Natural killer cell (primary cell): ENCODE measurements around the gene GADL1. TPM values are rescaled to one million over a fixed set of nuclear protein-coding genes. Genes with fewer than 3 reads are reported as not detected.

ENCODE experiments used
- ATAC-seq, 3 donors: fragments of 150-1000 bp in 2 of 3; fragments of 200-7000 bp in 1 of 3; cut with Tn5 transposase; 1 replicate in 1 of 3; 2 replicates in 2 of 3; pipeline ENCODE4 v1.10.0; 2021; ENCODE audit warnings: mild to moderate bottlenecking in 2 of 3, moderate library complexity in 2 of 3
- DNase-seq, 2 donors: peaks; one replicate each; pipeline versions ENCODE4 v3.0.0 to v3.0.0-alpha.2; 2013 to 2021; ENCODE audit warnings: mixed read lengths in 1 of 2
- H3K27ac ChIP-seq: one replicate; pipeline ENCODE4 v1.5.1; 2013; ENCODE audit warnings: mild to moderate bottlenecking, low read length
- H3K27me3 ChIP-seq: one replicate; pipeline ENCODE4 v1.6.1; 2013; ENCODE audit warnings: low read length; ENCODE audit not compliant: control insufficient read depth, insufficient read depth
- H3K36me3 ChIP-seq: one replicate; pipeline ENCODE4 v1.6.1; 2013; ENCODE audit warnings: low read length; ENCODE audit not compliant: control insufficient read depth, insufficient read depth
- H3K4me1 ChIP-seq: one replicate; pipeline ENCODE4 v1.6.1; 2013; ENCODE audit warnings: low read length; ENCODE audit not compliant: control insufficient read depth, insufficient read depth
- H3K4me3 ChIP-seq: one replicate; pipeline ENCODE4 v1.5.1; 2013; ENCODE audit warnings: low read length
- H3K9me3 ChIP-seq: one replicate; pipeline ENCODE4 v1.6.1; 2013; ENCODE audit warnings: low read length; ENCODE audit not compliant: control insufficient read depth, insufficient read depth
- H3K27ac Mint-ChIP-seq, 2 donors: one replicate each; pipeline ENCODE4 v1.8.0; 2022; ENCODE audit warnings: mild to moderate bottlenecking in 2 of 2, mixed read lengths in 2 of 2, moderate library complexity in 1 of 2
- H3K27me3 Mint-ChIP-seq, 2 donors: one replicate each; pipeline ENCODE4 v1.8.0; 2022; ENCODE audit warnings: low read depth in 2 of 2, mixed read lengths in 2 of 2
- H3K36me3 Mint-ChIP-seq: one replicate; pipeline ENCODE4 v1.8.0; 2022; ENCODE audit warnings: mixed read lengths
- H3K4me1 Mint-ChIP-seq, 2 donors: one replicate each; pipeline ENCODE4 v1.8.0; 2022; ENCODE audit warnings: mixed read lengths in 2 of 2
- H3K4me3 Mint-ChIP-seq: one replicate; pipeline ENCODE4 v1.8.0; 2022; ENCODE audit warnings: mild to moderate bottlenecking, moderate library complexity, mixed read lengths
- H3K9me3 Mint-ChIP-seq, 2 donors: one replicate each; pipeline ENCODE4 v1.8.0; 2022; ENCODE audit warnings: mixed read lengths in 2 of 2
- WGBS: methylation state at CpG from one replicate; pipeline ENCODE4 v1.1.7; 2013; ENCODE audit warnings: missing lambda C conversion rate; ENCODE audit not compliant: insufficient coverage; 5-methylcytosine and 5-hydroxymethylcytosine counted together
- intact Hi-C: fragments of 100-400 bp; cut with micrococcal nuclease; formaldehyde crosslinking; loops from one replicate; pipeline ENCODE4 v1.14.2; 2022
- total RNA-seq, 4 donors: library from RNA; stranded (reverse); fragments of 120-200 nt in 1 of 4; gene quantifications; one replicate each; pipeline versions ENCODE4 v1.2.3 to v1.2.4, GENCODE V29; 2013 to 2022
- TF ChIP-seq, protein P1 (sequence below): fragments of 200-600 bp; IDR thresholded peaks from one replicate; pipeline ENCODE4 v1.8.0; 2022; ENCODE audit warnings: antibody characterized with exemption

GADL1 gene
- total RNA-seq, 3 donors from 2014 or later (not counting 1 experiment from before 2014, with no cell fraction given) = not detected

DNA sequence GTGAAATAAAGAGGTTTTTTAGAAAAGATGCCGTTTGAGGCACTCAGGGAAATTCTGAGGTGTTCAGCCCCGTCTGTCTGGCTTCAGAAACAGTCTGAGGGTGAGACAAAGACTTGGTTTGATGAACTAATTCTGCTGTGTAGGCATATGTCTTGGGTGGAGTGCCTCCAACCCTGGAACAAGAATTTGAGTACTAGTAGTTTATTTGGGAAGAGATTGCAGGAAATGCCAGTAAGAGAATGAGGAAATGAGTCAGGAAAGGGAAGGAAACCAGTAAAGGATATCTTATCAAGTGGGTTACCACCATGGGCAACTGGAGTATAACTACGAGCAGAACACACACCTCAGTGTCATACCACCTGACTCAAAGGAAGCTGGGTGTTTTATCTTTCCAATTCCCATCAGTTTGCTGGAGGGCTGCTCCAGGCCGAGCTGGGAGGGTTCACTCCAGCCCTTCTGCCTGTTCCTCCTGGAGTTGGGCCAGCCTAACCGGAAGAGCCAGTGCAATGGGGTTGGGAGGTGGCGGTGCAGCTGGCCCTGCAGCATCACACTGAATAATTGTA lies 212.7 kb downstream of the GADL1 start:
- H3K27me3 Mint-ChIP-seq = no peaks in the 10 kb centered on the region
- peaks cover 21% of the 10 kb centered on the region for H3K36me3 Mint-ChIP-seq
- H3K4me1 ChIP-seq = peaks cover 17% of the 10 kb centered on the region
- no peaks in the 10 kb centered on the region for H3K27me3 ChIP-seq
- ATAC-seq (peak in 1 of 3 donors; percentile 43), DNase-seq (peak in 1 of 2 donors; percentile 41)
- no peak overlapping the region for H3K4me3 Mint-ChIP-seq
- WGBS = 70% methylated on average over 6 of the region's 6 CpGs
- H3K4me1 Mint-ChIP-seq = peaks cover 82 to 87% of the 10 kb centered on the region in 2 donors
- intact Hi-C loops = no loop called here
- peaks cover 54% of the 10 kb centered on the region for H3K36me3 ChIP-seq
- H3K27ac Mint-ChIP-seq = peak overlapping the region; percentile 71 to 84
- no peaks in the 10 kb centered on the region for H3K9me3 Mint-ChIP-seq
- no peak overlapping the region for H3K4me3 ChIP-seq
- H3K27ac ChIP-seq = no peak overlapping the region
- TF ChIP-seq, protein P1, sequence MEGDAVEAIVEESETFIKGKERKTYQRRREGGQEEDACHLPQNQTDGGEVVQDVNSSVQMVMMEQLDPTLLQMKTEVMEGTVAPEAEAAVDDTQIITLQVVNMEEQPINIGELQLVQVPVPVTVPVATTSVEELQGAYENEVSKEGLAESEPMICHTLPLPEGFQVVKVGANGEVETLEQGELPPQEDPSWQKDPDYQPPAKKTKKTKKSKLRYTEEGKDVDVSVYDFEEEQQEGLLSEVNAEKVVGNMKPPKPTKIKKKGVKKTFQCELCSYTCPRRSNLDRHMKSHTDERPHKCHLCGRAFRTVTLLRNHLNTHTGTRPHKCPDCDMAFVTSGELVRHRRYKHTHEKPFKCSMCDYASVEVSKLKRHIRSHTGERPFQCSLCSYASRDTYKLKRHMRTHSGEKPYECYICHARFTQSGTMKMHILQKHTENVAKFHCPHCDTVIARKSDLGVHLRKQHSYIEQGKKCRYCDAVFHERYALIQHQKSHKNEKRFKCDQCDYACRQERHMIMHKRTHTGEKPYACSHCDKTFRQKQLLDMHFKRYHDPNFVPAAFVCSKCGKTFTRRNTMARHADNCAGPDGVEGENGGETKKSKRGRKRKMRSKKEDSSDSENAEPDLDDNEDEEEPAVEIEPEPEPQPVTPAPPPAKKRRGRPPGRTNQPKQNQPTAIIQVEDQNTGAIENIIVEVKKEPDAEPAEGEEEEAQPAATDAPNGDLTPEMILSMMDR = no peak
- no peaks in the 10 kb centered on the region for H3K9me3 ChIP-seq

DNA sequence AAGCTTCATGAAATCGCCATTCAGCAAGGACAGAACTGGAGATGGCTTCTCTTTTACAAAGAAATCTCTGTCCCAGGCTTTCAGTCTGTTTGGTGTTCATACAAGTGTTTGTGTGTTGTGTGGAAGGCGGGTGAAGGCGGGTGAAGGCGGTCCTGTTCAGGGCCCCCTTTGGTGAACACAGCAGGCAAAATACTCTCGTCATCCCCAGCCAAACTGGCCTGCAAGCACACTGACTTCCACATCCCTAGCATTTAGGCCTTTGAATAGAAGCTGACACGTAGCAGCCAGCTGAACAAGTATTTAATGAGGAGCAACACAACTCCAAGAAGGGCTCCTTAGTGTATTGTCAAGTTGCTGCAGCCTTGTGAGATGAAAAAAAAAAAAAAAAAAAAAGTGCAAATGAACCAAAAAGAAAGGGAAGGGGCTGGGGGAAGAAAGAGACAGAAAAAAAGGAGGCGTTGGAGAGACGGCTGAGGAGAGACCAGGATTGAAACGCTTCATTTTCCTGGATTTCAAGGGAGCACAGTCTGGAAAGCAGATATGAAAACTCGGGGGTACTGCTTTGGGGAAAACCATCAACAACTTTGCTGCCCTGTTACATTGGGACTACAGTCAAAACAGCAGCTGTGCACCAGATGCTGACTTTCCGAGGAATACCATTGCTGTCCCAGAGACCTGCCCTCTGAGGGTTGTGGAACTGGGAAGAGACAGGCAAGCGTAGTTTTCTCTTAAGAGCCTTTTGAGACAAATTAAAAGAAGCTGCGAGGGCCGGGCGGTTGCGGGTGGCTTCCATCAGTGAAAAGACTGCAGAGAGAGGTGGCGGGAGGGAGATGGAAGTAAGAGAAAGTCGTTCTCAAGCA lies 213.4 kb downstream of the GADL1 start:
- WGBS = 95% methylated on average over 18 of the region's 18 CpGs
- ATAC-seq = no peak
- Histone ChIP-seq H3K4me1 (peaks cover 17% of the 10 kb centered on the region), H3K27me3 (no peaks in the 10 kb centered on the region), H3K27ac (no peak overlapping the region), H3K9me3 (no peaks in the 10 kb centered on the region), H3K36me3 (peaks cover 60% of the 10 kb centered on the region), H3K4me3 (no peak overlapping the region)
- intact Hi-C loops = no loop called here
- TF ChIP-seq, protein P1 = no peak
- H3K27me3 Mint-ChIP-seq = no peaks in the 10 kb centered on the region
- H3K36me3 Mint-ChIP-seq = peaks cover 25% of the 10 kb centered on the region
- peak in 1 of 2 donors; percentile 35 for DNase-seq
- H3K4me3 Mint-ChIP-seq = peak overlapping the region; percentile 35
- H3K27ac Mint-ChIP-seq = peak overlapping the region; percentile 71 to 84
- no peaks in the 10 kb centered on the region for H3K9me3 Mint-ChIP-seq
- H3K4me1 Mint-ChIP-seq = peaks cover 85 to 87% of the 10 kb centered on the region in 2 donors

DNA sequence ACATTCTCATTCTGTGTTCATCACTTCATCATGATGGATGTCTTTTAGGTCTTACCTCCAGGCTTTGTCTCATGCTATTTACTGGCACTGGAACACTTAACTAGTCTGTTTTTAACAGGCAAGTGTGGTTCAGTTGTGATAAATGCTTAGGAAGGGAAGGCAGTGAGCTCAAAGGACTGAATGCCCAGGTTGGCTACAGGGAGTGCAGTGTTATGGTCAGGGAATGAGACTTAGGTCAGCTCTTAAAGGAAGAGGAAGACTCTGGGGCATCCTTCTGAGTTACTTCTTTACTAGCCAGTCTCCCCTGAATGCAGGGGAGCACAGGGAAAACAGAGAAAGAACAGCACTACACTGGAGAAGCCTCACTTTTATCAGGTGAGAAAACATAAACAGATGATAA lies 215.4 kb downstream of the GADL1 start:
- Histone ChIP-seq H3K36me3 (peaks cover 68% of the 10 kb centered on the region), H3K27me3 (no peaks in the 10 kb centered on the region), H3K4me3 (no peak overlapping the region), H3K27ac (no peak overlapping the region), H3K9me3 (no peaks in the 10 kb centered on the region), H3K4me1 (peaks cover 17% of the 10 kb centered on the region)
- DNase-seq (no peak), ATAC-seq (no peak)
- peaks cover 34% of the 10 kb centered on the region for H3K36me3 Mint-ChIP-seq
- intact Hi-C loops = no loop called here
- TF ChIP-seq, protein P1 = no peak
- no peak overlapping the region for H3K4me3 Mint-ChIP-seq
- H3K27ac Mint-ChIP-seq = peak overlapping the region; percentile 72 to 84
- peaks cover 82 to 87% of the 10 kb centered on the region in 2 donors for H3K4me1 Mint-ChIP-seq
- no peaks in the 10 kb centered on the region for H3K9me3 Mint-ChIP-seq
- no peaks in the 10 kb centered on the region for H3K27me3 Mint-ChIP-seq
